Measurements from ENCODE around the gene PTHLH.
A peak's percentile ranks its signal among the peaks of the same experiment; 100 is the strongest.

PTHLH gene

DNA sequence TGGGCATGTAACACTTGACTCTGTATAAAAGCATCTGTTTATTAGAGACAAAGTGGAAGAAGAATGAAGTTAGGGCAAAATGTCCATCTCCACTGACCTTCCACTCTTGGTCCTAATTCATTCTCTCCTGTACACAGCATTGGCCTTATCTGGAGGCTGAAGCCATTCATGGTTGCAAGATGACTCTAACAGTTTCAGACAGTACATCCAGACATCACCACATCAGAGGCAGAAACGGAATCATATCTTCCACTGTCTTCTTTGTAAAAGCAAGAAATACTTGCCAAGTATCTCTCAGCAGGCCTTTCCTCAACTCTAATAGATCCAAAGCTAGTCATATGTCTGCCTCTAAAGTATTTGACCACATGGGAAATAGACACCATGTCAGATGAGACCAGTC lies 41.1 kb downstream of the PTHLH start:
- no peak for DNase-seq

DNA sequence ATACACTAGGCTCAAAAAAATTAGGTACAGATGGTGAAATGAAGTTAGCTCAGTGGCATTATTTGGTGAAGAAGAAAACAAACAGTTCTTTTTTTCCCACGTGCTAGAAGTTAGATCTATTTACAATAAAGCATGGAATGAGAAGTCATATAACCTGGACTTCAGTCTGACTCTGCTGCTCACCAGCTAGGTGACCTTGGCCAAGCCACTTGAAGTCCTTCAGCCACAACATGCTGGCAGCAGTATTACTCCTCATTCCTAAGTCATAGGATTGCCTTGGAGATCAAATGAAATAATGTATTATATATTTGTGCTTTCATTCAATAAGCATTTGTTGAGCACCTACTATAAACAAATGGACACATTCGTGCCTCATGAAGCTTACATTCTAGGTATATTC lies 45.2 kb downstream of the PTHLH start:
- DNase-seq: no peak

DNA sequence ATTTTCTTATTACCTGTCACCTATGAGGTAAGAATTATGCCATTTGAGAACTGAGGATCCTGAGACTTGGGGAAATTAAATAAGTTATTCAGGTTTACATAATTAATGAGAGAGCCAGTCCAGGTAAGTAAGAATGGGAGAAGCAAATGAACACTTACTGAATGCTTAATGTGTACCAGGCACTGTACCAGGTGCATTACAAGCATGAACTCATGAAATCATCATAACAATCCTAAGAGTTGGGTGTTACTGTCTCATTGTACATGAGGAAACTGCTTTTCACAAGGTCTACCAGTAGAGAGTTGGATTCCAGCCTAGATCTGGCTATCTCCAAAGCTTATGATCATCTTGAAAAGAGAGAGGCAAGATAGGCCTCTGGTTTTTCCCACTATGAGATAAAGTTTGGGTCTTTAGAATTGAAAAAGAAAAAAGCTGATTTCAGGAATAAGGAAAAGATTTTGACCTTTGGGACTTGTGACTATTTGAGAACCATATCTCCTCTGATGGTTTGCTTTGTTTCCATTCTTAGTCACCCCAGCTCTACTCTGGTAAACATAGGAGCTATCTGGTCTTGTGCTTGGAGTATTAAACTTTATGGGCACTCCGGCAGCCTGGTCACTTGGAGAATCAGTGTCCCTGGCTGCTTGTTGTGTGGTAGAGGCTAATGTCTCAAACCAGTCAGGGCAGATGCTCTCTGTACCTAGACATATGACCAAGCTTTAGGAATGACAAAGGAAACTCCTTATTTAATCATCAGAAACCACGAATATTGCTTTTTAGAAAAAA lies 48.0 kb downstream of the PTHLH start:
- DNase-seq: no peak

DNA sequence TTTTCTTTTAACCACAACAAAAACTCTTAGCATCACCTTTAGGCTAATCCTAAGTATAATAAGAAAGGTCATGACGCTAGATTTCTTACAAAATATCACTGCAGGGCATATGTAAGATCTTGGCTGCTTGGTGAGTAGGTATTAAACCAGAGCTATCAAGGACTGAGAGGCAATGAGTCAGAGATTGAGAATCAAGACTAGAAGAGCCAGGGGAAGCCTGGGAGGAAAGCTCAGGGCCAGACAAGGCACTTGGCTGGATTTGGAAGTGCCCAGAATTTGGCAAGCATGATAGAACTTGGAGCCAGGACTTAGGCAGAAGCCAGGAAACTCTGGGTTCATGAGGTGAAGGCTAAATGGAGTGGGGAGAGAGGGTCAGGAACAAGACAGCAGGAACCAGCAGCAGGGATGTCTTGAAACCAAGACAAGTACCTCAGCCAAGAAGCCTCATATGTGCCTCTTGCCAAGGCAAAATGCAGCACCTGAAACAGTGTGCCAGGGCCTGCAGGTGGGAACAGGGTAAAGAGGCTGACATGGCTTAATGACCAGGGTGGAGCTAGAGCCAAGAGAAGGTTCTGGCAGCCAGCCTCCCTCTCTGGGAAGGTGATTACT lies 49.9 kb downstream of the PTHLH start:
- no peak for DNase-seq

DNA sequence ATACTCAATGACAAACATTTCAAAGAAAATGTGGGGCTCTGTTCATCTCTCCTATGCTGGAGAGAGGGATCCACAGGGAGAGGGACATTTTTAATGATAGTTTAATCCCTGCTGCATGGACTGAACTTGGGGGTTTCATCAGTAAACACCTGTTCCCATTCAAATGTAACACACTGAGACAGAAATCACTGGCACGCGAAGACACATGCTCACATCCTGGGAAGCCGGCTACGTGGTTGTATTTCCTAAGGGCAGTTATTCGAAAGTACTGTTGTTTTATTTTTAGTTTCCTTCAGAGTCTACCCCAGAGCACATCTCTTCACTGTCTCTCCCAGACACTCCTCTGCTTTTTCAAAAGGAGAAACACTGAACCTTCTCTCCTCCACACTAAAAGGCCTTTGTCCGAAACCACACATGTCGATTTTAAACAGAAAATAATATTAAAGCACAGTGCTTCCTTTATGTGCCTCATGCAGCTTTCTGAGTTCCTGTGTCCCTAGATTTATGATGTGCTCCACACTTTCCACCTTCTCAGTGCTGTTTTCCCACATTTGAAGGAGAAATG lies 52.8 kb downstream of the PTHLH start:
- DNase-seq: no peak

DNA sequence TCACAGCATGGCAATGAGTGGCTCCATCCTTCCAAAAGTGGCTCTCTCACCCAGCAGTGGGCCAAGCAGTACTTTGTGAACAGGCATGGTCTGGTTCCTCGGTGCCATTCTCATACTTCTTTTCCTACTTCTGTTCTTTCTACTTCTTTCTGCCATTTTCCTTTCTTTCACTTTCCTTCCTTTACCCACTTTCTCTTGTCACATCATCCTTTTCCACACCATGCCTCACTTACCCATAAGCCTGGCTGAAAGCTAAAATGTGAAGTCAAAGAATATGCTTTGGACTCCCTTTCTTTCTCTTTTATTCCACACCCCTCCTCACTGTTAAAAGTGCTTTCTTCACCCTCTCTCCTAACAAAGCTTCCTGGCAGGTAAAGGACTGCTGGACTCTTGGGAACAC lies 57.0 kb downstream of the PTHLH start:
- DNase-seq: no peak

DNA sequence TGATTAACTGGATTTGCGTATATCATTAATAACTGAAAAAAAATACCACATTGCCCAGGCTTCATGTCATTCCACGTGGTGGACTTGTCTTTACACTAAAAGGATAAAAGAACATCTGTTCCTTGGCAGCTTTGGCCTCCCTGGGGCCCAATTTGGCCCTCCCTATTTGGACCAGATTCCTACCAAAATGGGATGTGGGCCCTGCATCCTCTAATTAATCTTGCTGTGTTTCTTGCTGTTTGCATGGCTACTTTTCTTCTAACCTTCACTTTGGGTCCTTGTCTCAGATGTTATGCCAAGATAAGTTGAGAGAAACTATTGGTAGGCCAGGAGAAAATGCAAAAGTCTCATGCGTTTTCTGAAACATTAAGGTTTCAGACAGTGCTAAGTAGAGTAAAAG lies 57.5 kb downstream of the PTHLH start:
- peak; percentile 70 for DNase-seq

DNA sequence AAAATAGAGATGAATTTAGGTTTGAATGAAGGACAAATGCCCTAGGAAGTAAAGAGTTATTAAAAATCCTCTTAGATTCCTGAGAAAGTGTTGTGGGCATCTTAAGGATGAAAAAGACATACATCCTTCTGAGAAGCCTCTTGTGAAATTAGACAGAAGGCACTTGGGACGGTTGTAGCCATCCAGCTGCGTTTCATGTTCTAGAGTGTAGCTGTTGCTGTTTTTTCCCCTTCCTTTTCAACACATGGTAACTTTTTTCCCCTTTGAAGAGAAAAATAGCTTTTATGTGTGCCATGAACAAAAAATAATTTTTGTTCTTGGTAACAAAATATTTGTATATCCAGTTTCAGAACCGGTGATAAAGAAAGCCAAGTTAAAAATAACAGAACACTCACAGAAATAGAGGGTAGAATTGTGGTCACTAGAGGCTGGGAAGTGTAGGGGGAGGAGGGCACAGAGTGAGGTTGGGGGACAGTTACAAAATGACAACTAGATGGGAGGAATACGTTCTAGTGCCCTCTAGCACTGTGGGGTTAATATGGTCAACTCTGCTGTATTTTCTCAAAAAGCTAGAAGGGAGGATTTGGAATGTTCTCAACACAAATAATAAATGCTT lies 58.4 kb downstream of the PTHLH start:
- no peak for DNase-seq

DNA sequence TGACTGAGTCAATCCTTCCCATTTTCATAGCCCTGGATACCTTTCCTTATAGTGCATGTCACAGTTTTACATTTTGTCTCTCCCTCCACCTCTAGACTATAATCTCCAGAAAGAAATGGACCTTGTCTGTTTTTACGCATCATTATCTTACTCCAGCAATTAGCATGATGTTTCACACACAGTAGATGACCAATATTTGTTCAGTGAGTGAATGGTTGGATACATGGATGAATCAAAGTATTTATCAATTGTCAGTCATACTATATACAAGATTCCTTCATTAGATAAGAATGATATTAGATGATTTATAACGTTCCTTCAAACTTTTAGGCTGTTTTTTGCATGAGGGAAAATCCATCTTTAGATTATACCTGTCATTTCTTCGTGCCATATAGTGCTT lies 61.1 kb downstream of the PTHLH start:
- no peak for DNase-seq
